Measurements from ENCODE around the gene SHMT2.

The SHMT2 gene

DNA sequence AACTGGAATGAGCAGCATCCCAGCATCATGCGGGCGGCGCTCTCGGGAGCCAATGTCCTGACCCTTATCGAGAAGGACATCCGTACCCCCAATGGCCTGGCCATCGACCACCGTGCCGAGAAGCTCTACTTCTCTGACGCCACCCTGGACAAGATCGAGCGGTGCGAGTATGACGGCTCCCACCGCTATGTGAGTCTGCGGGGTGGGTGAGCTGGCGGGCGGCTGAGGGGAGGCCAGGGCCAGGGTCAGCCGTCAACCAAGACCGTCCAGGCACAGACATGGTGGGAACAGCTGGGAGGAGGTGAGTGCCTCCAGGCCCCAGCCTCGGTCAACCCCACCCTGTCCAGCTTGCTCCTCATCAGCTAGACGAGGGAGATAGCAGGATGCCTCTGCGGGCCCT is 38.7 kb upstream of the SHMT2 start:
- DNase-seq (ENCODE audit: low spot score), result no peak
- TF ChIP-seq, protein P1, sequence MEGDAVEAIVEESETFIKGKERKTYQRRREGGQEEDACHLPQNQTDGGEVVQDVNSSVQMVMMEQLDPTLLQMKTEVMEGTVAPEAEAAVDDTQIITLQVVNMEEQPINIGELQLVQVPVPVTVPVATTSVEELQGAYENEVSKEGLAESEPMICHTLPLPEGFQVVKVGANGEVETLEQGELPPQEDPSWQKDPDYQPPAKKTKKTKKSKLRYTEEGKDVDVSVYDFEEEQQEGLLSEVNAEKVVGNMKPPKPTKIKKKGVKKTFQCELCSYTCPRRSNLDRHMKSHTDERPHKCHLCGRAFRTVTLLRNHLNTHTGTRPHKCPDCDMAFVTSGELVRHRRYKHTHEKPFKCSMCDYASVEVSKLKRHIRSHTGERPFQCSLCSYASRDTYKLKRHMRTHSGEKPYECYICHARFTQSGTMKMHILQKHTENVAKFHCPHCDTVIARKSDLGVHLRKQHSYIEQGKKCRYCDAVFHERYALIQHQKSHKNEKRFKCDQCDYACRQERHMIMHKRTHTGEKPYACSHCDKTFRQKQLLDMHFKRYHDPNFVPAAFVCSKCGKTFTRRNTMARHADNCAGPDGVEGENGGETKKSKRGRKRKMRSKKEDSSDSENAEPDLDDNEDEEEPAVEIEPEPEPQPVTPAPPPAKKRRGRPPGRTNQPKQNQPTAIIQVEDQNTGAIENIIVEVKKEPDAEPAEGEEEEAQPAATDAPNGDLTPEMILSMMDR (IDR thresholded peaks at IDR 0.05; ENCODE audit: borderline replicate concordance, control extremely low read depth, extremely low read depth, insufficient read depth, missing control alignments), result no peak
- in situ Hi-C loops (cut with MboI; ENCODE audit: low sequenced_read_pairs, unreplicated experiment), result no loop called here

DNA sequence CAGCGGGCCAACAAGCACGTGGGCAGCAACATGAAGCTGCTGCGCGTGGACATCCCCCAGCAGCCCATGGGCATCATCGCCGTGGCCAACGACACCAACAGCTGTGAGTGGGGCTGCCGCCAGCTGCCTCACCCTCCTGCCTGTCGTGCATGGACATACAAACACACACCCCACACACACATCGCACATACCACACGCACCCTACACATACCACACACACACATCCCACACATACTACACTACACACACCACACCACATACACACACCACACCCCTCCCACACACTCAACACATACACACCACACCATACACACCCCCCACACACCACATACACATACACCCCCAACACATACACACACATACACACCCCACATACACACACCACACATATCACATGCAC is 38.1 kb upstream of the SHMT2 start:
- TF ChIP-seq, protein P1 (IDR thresholded peaks at IDR 0.05; ENCODE audit: borderline replicate concordance, control extremely low read depth, extremely low read depth, insufficient read depth, missing control alignments), result no peak
- DNase-seq (ENCODE audit: low spot score), result no peak
- in situ Hi-C loops (cut with MboI; ENCODE audit: low sequenced_read_pairs, unreplicated experiment), result no loop called here

DNA sequence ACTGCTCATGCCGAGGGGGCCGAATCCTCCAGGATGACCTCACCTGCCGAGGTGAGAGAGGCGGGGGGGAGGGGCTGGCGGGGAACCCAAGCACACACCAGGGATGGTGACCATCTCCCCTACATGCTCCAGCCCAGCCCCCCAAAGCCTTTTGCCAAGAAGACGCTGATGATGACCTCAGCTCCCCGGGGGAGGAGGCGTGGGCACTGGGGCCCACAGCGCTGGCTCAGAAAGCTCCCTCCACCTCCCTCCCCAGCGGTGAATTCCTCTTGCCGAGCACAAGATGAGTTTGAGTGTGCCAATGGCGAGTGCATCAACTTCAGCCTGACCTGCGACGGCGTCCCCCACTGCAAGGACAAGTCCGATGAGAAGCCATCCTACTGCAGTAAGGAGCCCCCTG is 36.6 kb upstream of the SHMT2 start:
- TF ChIP-seq, protein P1 (IDR thresholded peaks at IDR 0.05; ENCODE audit: borderline replicate concordance, control extremely low read depth, extremely low read depth, insufficient read depth, missing control alignments), result no peak
- in situ Hi-C loops (cut with MboI; ENCODE audit: low sequenced_read_pairs, unreplicated experiment), result no loop called here
- no peak for DNase-seq (ENCODE audit: low spot score)

DNA sequence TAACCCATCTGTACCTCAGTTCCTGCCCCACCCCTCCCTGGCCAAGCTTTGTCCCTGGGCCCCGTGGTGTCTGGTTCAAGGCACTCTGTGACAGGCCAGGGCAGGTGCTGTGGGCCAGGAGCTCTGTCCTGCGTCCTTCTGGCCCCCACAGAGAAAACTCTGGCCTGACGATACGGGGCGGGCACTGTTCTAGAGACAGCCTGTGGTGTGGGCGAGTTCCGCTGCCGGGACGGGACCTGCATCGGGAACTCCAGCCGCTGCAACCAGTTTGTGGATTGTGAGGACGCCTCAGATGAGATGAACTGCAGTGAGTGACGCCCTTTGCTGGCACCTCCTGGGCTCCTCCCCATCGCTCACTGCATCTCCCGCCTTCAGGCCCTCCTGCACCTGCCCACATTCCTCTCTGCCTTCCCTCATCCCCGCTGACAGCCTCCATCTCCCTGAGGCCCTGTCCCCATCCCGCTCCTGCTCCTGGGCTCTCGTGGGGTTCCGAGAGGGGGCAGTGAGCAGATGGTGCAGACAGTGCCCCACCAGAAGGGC is 35.7 kb upstream of the SHMT2 start:
- no peak for DNase-seq (ENCODE audit: low spot score)
- in situ Hi-C loops (cut with MboI; ENCODE audit: low sequenced_read_pairs, unreplicated experiment), result no loop called here
- TF ChIP-seq, protein P1 (IDR thresholded peaks at IDR 0.05; ENCODE audit: borderline replicate concordance, control extremely low read depth, extremely low read depth, insufficient read depth, missing control alignments), result no peak

DNA sequence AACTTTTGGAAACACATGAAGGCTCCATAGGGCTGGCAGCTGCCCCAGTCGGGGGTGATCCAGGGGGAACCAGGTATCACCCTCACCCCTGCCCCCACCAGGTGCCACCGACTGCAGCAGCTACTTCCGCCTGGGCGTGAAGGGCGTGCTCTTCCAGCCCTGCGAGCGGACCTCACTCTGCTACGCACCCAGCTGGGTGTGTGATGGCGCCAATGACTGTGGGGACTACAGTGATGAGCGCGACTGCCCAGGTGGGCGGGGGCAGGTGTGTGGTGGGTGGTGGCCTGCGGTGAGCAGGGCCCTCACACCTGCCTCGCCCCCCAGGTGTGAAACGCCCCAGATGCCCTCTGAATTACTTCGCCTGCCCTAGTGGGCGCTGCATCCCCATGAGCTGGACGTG is 35.3 kb upstream of the SHMT2 start:
- TF ChIP-seq, protein P1 (IDR thresholded peaks at IDR 0.05; ENCODE audit: borderline replicate concordance, control extremely low read depth, extremely low read depth, insufficient read depth, missing control alignments), result no peak
- no peak for DNase-seq (ENCODE audit: low spot score)
- in situ Hi-C loops (cut with MboI; ENCODE audit: low sequenced_read_pairs, unreplicated experiment), result no loop called here

DNA sequence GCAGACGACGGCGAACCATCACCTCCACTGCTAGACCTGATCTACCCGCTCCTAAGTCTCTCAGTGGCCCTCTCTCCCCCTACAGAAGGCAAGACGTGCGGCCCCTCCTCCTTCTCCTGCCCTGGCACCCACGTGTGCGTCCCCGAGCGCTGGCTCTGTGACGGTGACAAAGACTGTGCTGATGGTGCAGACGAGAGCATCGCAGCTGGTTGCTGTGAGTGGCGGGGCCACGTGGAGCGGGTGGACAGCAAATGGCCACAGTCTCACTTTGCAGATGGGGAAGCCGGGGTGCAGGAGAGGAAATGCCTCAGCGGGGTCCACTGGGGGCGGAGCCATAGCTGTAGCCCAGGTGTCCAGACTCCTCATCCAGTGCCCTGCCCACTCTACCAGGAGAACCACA is 34.3 kb upstream of the SHMT2 start:
- TF ChIP-seq, protein P1 (IDR thresholded peaks at IDR 0.05; ENCODE audit: borderline replicate concordance, control extremely low read depth, extremely low read depth, insufficient read depth, missing control alignments), result no peak
- DNase-seq (ENCODE audit: low spot score), result no peak
- in situ Hi-C loops (cut with MboI; ENCODE audit: low sequenced_read_pairs, unreplicated experiment), result no loop called here

Measured in GM13976 (cell line).